ENCODE results near the gene FANCC. TPM values are rescaled to one million over a fixed set of nuclear protein-coding genes. Genes with fewer than 3 reads are reported as not detected.

FANCC gene
- total RNA-seq, 1 experiment from 2014 or later, result 44.7 TPM

DNA sequence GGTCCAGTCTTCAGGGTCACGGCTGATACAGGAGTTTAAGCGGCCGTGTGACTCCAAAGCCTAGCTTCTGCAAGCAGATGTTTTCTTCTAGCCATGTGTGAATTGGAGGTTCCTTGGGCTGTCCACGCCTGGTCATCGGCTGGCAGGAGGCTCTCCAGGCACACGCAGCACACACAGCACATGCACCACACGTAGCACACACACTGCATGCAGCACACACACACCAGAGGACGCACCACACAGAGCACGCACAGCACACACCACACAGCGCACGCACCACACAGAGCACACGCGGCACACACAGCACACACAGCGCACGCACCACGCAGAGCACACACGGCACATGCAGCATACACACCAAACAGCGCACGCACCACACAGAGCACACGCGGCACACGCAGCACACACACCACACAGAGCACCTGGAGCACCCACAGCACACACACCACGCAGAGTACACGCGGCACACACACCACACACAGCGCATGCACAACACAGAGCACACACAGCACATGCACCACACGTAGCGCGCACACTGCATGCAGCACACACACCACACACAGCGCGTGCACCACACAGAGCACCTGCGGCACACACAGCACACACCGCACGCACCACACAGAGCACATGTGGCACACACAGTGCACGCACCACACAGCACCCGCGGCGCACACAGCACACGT is 234.3 kb downstream of the FANCC start:
- no peaks in the 10 kb centered on the region for H3K9me3 ChIP-seq (ENCODE audit: insufficient read depth, low read depth)
- ChIA-PET CTCF (no interaction called here), POLR2A (ENCODE audit: unreplicated experiment) (no interaction called here)
- no peaks in the 10 kb centered on the region for H3K9me2 ChIP-seq (ENCODE audit: insufficient read depth)
- H2AFZ ChIP-seq, result no peak overlapping the region
- no peak overlapping the region for H3K4me3 ChIP-seq
- peaks cover 47% of the 10 kb centered on the region for H3F3A ChIP-seq (ENCODE audit: insufficient read depth, low read depth)
- H3K4me1 ChIP-seq (replicated peaks; ENCODE audit: insufficient read depth), result no peaks in the 10 kb centered on the region; the same call in 1 of the 2 replicates
- peaks cover 24% of the 10 kb centered on the region; the same call in 1 of the 2 replicates for H3K36me3 ChIP-seq (ENCODE audit: low read depth)
- no TSS peak for BruUV-seq (replicated peaks)
- H3K27me3 ChIP-seq (ENCODE audit: insufficient read depth, low read depth), result no peaks in the 10 kb centered on the region
- intact Hi-C loops (cut with micrococcal nuclease; ENCODE audit: unreplicated experiment), result no loop called here
- H3K4me2 ChIP-seq, result no peak overlapping the region
- H3K27ac ChIP-seq, result no peak overlapping the region
- H3K79me2 ChIP-seq (ENCODE audit: low read depth), result peaks cover 31% of the 10 kb centered on the region
- peaks cover 59% of the 10 kb centered on the region for H4K20me1 ChIP-seq (ENCODE audit: insufficient read depth)
- TF ChIP-seq, protein P1, sequence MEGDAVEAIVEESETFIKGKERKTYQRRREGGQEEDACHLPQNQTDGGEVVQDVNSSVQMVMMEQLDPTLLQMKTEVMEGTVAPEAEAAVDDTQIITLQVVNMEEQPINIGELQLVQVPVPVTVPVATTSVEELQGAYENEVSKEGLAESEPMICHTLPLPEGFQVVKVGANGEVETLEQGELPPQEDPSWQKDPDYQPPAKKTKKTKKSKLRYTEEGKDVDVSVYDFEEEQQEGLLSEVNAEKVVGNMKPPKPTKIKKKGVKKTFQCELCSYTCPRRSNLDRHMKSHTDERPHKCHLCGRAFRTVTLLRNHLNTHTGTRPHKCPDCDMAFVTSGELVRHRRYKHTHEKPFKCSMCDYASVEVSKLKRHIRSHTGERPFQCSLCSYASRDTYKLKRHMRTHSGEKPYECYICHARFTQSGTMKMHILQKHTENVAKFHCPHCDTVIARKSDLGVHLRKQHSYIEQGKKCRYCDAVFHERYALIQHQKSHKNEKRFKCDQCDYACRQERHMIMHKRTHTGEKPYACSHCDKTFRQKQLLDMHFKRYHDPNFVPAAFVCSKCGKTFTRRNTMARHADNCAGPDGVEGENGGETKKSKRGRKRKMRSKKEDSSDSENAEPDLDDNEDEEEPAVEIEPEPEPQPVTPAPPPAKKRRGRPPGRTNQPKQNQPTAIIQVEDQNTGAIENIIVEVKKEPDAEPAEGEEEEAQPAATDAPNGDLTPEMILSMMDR (conservative IDR thresholded peaks at IDR 0.05), result no peak
- no peak for DNase-seq

DNA sequence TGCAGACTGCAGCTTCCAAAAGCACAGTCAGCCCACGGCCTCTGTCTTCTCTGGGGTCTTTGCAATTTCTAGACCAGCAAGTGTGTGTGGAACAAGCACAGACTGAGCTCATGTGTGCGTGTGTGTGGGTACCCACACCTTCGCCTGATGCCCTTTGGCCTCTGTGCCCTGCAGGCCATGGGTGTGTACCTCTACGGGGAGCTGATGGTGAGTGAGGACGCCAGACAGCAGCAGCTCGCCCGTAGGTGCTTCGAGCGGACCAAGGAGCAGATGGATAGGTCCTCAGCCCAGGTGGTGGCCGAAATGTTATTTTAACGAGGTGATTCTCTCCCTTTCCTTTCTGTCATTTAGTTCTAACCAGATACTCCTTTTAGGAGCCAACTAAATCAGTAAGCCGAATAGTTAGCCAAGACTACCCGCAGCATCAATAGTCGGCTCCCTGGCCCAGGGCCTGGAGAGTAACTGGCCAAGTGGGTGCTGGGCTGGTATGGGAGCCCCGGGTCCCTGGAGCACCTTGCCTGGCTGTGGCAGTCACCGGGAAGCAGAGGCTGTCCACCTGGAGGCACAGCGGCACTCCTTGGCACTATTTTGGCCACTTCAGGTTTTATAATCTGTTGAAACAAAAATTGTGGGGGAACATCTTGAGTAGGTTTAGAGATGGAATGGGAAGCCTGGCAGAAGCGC is 235.0 kb downstream of the FANCC start:
- peaks cover 40% of the 10 kb centered on the region for H3F3A ChIP-seq (ENCODE audit: insufficient read depth, low read depth)
- no peaks in the 10 kb centered on the region for H3K9me2 ChIP-seq (ENCODE audit: insufficient read depth)
- peaks cover 66% of the 10 kb centered on the region for H4K20me1 ChIP-seq (ENCODE audit: insufficient read depth)
- H3K79me2 ChIP-seq (ENCODE audit: low read depth), result peaks cover 38% of the 10 kb centered on the region
- no peak overlapping the region for H3K4me2 ChIP-seq
- BruUV-seq (replicated peaks), result no TSS peak
- H3K36me3 ChIP-seq (ENCODE audit: low read depth), result peaks cover 24% of the 10 kb centered on the region; the same call in 1 of the 2 replicates
- no peak overlapping the region for H3K4me3 ChIP-seq
- no peak for TF ChIP-seq EZH2 (IDR thresholded peaks at IDR 0.05; ENCODE audit: low read depth)
- no peak for DNase-seq
- intact Hi-C loops (cut with micrococcal nuclease; ENCODE audit: unreplicated experiment), result no loop called here
- H3K9me3 ChIP-seq (ENCODE audit: insufficient read depth, low read depth), result no peaks in the 10 kb centered on the region
- no peak overlapping the region for H3K27ac ChIP-seq
- no peaks in the 10 kb centered on the region for H3K27me3 ChIP-seq (ENCODE audit: insufficient read depth, low read depth)
- H3K4me1 ChIP-seq (replicated peaks; ENCODE audit: insufficient read depth), result no peaks in the 10 kb centered on the region; the same call in 1 of the 2 replicates
- POLR2A ChIA-PET (ENCODE audit: unreplicated experiment), result no interaction called here
- CTCF ChIA-PET, result no interaction called here
- H2AFZ ChIP-seq, result no peak overlapping the region

DNA sequence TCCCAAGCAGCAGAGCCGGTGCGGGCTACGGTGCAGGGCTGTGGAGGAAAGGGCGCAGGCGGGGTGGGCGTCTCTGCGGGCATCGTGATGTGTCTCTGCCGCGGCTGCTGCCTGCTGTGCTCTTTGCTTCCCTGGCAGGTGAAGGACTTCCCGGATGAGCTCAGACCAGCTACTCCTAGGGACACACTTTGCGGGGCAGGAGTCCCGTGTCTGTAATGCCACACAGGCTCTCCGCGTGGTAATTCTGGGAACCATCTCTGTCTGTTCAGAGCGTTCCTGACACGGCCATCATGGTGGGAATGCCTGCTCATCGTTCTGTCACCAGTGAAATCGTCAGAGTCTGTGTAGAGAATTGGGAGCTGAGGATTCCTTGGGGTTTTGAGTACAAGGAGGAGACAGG is 235.5 kb downstream of the FANCC start:
- Histone ChIP-seq H3K9me2 (ENCODE audit: insufficient read depth) (no peaks in the 10 kb centered on the region), H3K36me3 (ENCODE audit: low read depth) (peaks cover 24% of the 10 kb centered on the region; the same call in 1 of the 2 replicates), H3K4me1 (replicated peaks; ENCODE audit: insufficient read depth) (no peaks in the 10 kb centered on the region), H2AFZ (no peak overlapping the region), H3K27ac (no peak overlapping the region), H3K27me3 (ENCODE audit: insufficient read depth, low read depth) (no peaks in the 10 kb centered on the region), H3K9me3 (ENCODE audit: insufficient read depth, low read depth) (no peaks in the 10 kb centered on the region), H3F3A (ENCODE audit: insufficient read depth, low read depth) (peaks cover 35% of the 10 kb centered on the region), H3K79me2 (ENCODE audit: low read depth) (peaks cover 43% of the 10 kb centered on the region), H3K4me2 (no peak overlapping the region), H3K4me3 (no peak overlapping the region), H4K20me1 (ENCODE audit: insufficient read depth) (peaks cover 71% of the 10 kb centered on the region)
- TF ChIP-seq, protein P1 (conservative IDR thresholded peaks at IDR 0.05), result no peak
- TF ChIP-seq EZH2 (IDR thresholded peaks at IDR 0.05; ENCODE audit: low read depth), result no peak
- BruUV-seq (replicated peaks), result no TSS peak
- ChIA-PET CTCF (no interaction called here), POLR2A (ENCODE audit: unreplicated experiment) (no interaction called here)
- DNase-seq, result no peak
- intact Hi-C loops (cut with micrococcal nuclease; ENCODE audit: unreplicated experiment), result no loop called here
